Neural progenitor cell (in vitro differentiated cells): ENCODE measurements around the gene OGFOD2.

ENCODE experiments used
- CTCF ChIP-seq: fragments of 200-600 bp; sonication (generic); IDR thresholded peaks from 2 replicates; pipeline ENCODE4 v1.5.1; 2017; ENCODE audit warnings: antibody characterized with exemption, mild to moderate bottlenecking
- EZH2 ChIP-seq: fragments of 200-600 bp; sonication (generic); IDR thresholded peaks from 2 replicates; pipeline ENCODE4 v1.6.1; 2017; ENCODE audit warnings: antibody characterized with exemption, mild to moderate bottlenecking, moderate library complexity
- EZH2phosphoT487 ChIP-seq: fragments of 200-600 bp; sonication (generic); IDR thresholded peaks from 2 replicates; pipeline ENCODE4 v1.6.1; 2017; ENCODE audit warnings: antibody characterized with exemption

- no peak for TF ChIP-seq CTCF
- TF ChIP-seq EZH2 = no peak
- no peak for TF ChIP-seq EZH2phosphoT487
These were observed 11.1 kb upstream of the OGFOD2 start for GRCh38 chr12:122963941-122964265.
